Cortex of kidney (tissue), 1 donor: ENCODE data around the gene FOCAD.
"Not testable (repeated sequence)": the region's sequence is repeated elsewhere in the genome, so short reads cannot be mapped to it uniquely, and the experiment has no call there.

Source experiments
- DNase-seq: peaks from one replicate; lab custom pipeline; 2025; lab: John Stamatoyannopoulos, UW

Gene FOCAD

GRCh38 chr9:20684035-20684874 lies at the start of gene FOCAD:
TSS of gene FOCAD (plus strand) at chr9:20684259. CDS start at chr9:20715354, 31,095 bp downstream.
- peak; percentile 29 for DNase-seq

GRCh38 chr9:20634895-20635294 lies 49.2 kb upstream of the FOCAD start:
- DNase-seq = no peak

- no peak for DNase-seq
These were observed 47.1 kb upstream of the FOCAD start for GRCh38 chr9:20636888-20637440.

GRCh38 chr9:20640331-20641187 lies 43.5 kb upstream of the FOCAD start:
- DNase-seq = no peak

GRCh38 chr9:20642045-20642444 lies 42.0 kb upstream of the FOCAD start:
- no peak for DNase-seq

GRCh38 chr9:20643660-20644059 lies 40.4 kb upstream of the FOCAD start:
- no peak for DNase-seq

- no peak for DNase-seq
These were observed 37.4 kb upstream of the FOCAD start for GRCh38 chr9:20646656-20647055.

GRCh38 chr9:20649381-20649780 lies 34.7 kb upstream of the FOCAD start:
- no peak for DNase-seq

- DNase-seq = no peak
These were observed 33.7 kb upstream of the FOCAD start for GRCh38 chr9:20650313-20650712.

- DNase-seq = no peak
These were observed 33.2 kb upstream of the FOCAD start for GRCh38 chr9:20650750-20651299.

GRCh38 chr9:20651939-20652338 lies 32.1 kb upstream of the FOCAD start:
- no peak for DNase-seq

- DNase-seq = not testable (repeated sequence)
These were observed 25.8 kb upstream of the FOCAD start for GRCh38 chr9:20658246-20658667.

- DNase-seq = no peak
These were observed 25.2 kb upstream of the FOCAD start for GRCh38 chr9:20658677-20659473.

GRCh38 chr9:20659474-20659967 lies 24.5 kb upstream of the FOCAD start:
- no peak for DNase-seq

- DNase-seq = no peak
These were observed 21.9 kb upstream of the FOCAD start for GRCh38 chr9:20662156-20662555.

- DNase-seq = no peak
These were observed 20.9 kb upstream of the FOCAD start for GRCh38 chr9:20663133-20663532.

- no peak for DNase-seq
These were observed 19.6 kb upstream of the FOCAD start for GRCh38 chr9:20664501-20664900.

GRCh38 chr9:20670395-20670794 lies 13.7 kb upstream of the FOCAD start:
- DNase-seq = no peak

- no peak for DNase-seq
These were observed 12.4 kb upstream of the FOCAD start for GRCh38 chr9:20671635-20672034.

- not testable (repeated sequence) for DNase-seq
These were observed 10.5 kb upstream of the FOCAD start for GRCh38 chr9:20673537-20673936.

GRCh38 chr9:20681467-20681866 lies 2.6 kb upstream of the FOCAD start:
- DNase-seq = no peak
